GM23338 (cell line): ENCODE measurements around the gene HAUS5. TPM values are rescaled to one million over a fixed set of nuclear protein-coding genes. Genes with fewer than 3 reads are reported as not detected.

ENCODE experiments used
- ATAC-seq: fragments of 200-7000 bp; cut with Tn5 transposase; 3 replicates; pipeline ENCODE4 v1.9.1; 2020
- DNase-seq: peaks from one replicate; pipeline ENCODE4 v3.0.0-alpha.2; 2015; ENCODE audit warnings: low spot score
- H2AFZ ChIP-seq: fragments of 200-600 bp; sonication (generic); 2 replicates; pipeline ENCODE4 v1.8.0; 2016; ENCODE audit warnings: antibody characterized with exemption, mild to moderate bottlenecking, moderate library complexity
- H3F3A ChIP-seq: fragments of 200-600 bp; sonication (generic); replicated peaks from 2 replicates; pipeline ENCODE4 v1.8.0; 2017; ENCODE audit warnings: antibody characterized with exemption, mixed run types, low read depth
- H3K27ac ChIP-seq: fragments of 200-600 bp; sonication (generic); 2 replicates; pipeline ENCODE4 v1.6.1; 2016; ENCODE audit warnings: low read depth
- H3K27me3 ChIP-seq: fragments of 200-600 bp; sonication (generic); 2 replicates; pipeline ENCODE4 v1.8.0; 2016; ENCODE audit warnings: mild to moderate bottlenecking, mixed run types, moderate library complexity; ENCODE audit not compliant: insufficient read depth
- H3K36me3 ChIP-seq: fragments of 200-600 bp; sonication (generic); 2 replicates; pipeline ENCODE4 v1.8.0; 2016; ENCODE audit warnings: mild to moderate bottlenecking; ENCODE audit not compliant: insufficient read depth
- H3K4me1 ChIP-seq: fragments of 200-600 bp; sonication (generic); 2 replicates; pipeline ENCODE4 v1.8.0; 2016; ENCODE audit warnings: mild to moderate bottlenecking, moderate library complexity; ENCODE audit not compliant: insufficient read depth
- H3K4me2 ChIP-seq: fragments of 200-600 bp; sonication (generic); 2 replicates; pipeline ENCODE4 v1.7.1; 2017; ENCODE audit warnings: mixed run types
- H3K4me3 ChIP-seq: fragments of 200-600 bp; sonication (generic); 2 replicates; pipeline ENCODE4 v1.6.1; 2016; ENCODE audit warnings: mixed run types
- H3K79me2 ChIP-seq: fragments of 200-600 bp; sonication (generic); replicated peaks from 2 replicates; pipeline ENCODE4 v1.8.0; 2017; ENCODE audit warnings: mild to moderate bottlenecking; ENCODE audit not compliant: insufficient read depth
- H3K9me2 ChIP-seq: fragments of 200-600 bp; sonication (generic); 2 replicates; pipeline ENCODE4 v1.8.0; 2017; ENCODE audit not compliant: insufficient read depth
- H4K20me1 ChIP-seq: fragments of 200-600 bp; sonication (generic); replicated peaks from 2 replicates; pipeline ENCODE4 v1.8.0; 2017; ENCODE audit warnings: mild to moderate bottlenecking; ENCODE audit not compliant: insufficient read depth
- H3K27ac Mint-ChIP-seq: 2 replicates; pipeline ENCODE4 v1.8.0; 2020; ENCODE audit warnings: inconsistent platforms, mild to moderate bottlenecking, moderate library complexity, mixed read lengths
- H3K27me3 Mint-ChIP-seq: 3 replicates; pipeline ENCODE4 v1.8.0; 2022; ENCODE audit warnings: low read depth, mild to moderate bottlenecking, moderate library complexity, mixed read lengths, inconsistent platforms; ENCODE audit not compliant: insufficient read depth, poor library complexity
- H3K36me3 Mint-ChIP-seq: 3 replicates; pipeline ENCODE4 v1.8.0; 2021; ENCODE audit warnings: low read depth, mild to moderate bottlenecking, inconsistent platforms, moderate library complexity, mixed read lengths
- H3K4me1 Mint-ChIP-seq: 3 replicates; pipeline ENCODE4 v1.8.0; 2020; ENCODE audit warnings: mild to moderate bottlenecking, inconsistent platforms, mixed read lengths
- H3K4me3 Mint-ChIP-seq: 3 replicates; pipeline ENCODE4 v1.8.0; 2021; ENCODE audit warnings: moderate library complexity, mild to moderate bottlenecking, inconsistent platforms, mixed read lengths
- H3K9me3 Mint-ChIP-seq: 3 replicates; pipeline ENCODE4 v1.8.0; 2020; ENCODE audit warnings: moderate library complexity, mild to moderate bottlenecking, inconsistent platforms, mixed read lengths
- CREB1 ChIP-seq: fragments of 250-450 bp; sonication (Bioruptor Pico); IDR thresholded peaks from 2 replicates; pipeline ENCODE4 v1.5.0; 2020; ENCODE audit warnings: low read depth, mild to moderate bottlenecking, moderate library complexity
- ETS1 ChIP-seq: IDR thresholded peaks from 2 replicates; pipeline ENCODE4 v1.6.1; 2016; ENCODE audit warnings: antibody characterized with exemption
- EZH2 ChIP-seq: fragments of 200-600 bp; sonication (generic); IDR thresholded peaks from one replicate; pipeline ENCODE4 v1.8.0; 2017; ENCODE audit warnings: antibody characterized with exemption, mild to moderate bottlenecking, low read depth; ENCODE audit not compliant: unreplicated experiment
- JUNB ChIP-seq: IDR thresholded peaks from one replicate; pipeline ENCODE4 v1.6.1; 2016; ENCODE audit warnings: antibody characterized with exemption; ENCODE audit not compliant: unreplicated experiment
- NANOG ChIP-seq: IDR thresholded peaks from 2 replicates; pipeline ENCODE4 v1.6.1; 2016; ENCODE audit warnings: antibody characterized with exemption, borderline replicate concordance
- POLR2AphosphoS5 ChIP-seq: IDR thresholded peaks from 2 replicates; pipeline ENCODE4 v1.6.1; 2016; ENCODE audit warnings: antibody characterized with exemption, low read depth
- REST ChIP-seq: IDR thresholded peaks from one replicate; pipeline ENCODE4 v1.6.1; 2018; ENCODE audit warnings: antibody characterized with exemption; ENCODE audit not compliant: unreplicated experiment
- STAT1 ChIP-seq: IDR thresholded peaks from one replicate; pipeline ENCODE4 v1.6.1; 2016; ENCODE audit warnings: antibody characterized with exemption; ENCODE audit not compliant: unreplicated experiment
- ZNF331 ChIP-seq: fragments of 250-450 bp; sonication (Bioruptor Pico); IDR thresholded peaks from 2 replicates; pipeline ENCODE4 v1.5.0; 2020; ENCODE audit warnings: low read depth, mild to moderate bottlenecking, moderate library complexity
- ZNF462 ChIP-seq: fragments of 250-450 bp; sonication (Bioruptor Pico); IDR thresholded peaks from 2 replicates; pipeline ENCODE4 v1.5.0; 2020; ENCODE audit warnings: mild to moderate bottlenecking, moderate library complexity
- polyA plus RNA-seq: library from polyadenylated mRNA; unstranded; fragments of >200 nt; fragmentation: Nextera tagmentation; extraction: Ambion mirVana; gene quantifications from 2 replicates; pipeline ENCODE4 v1.2.1, GENCODE V29; 2016
- total RNA-seq: library from RNA; depleted of rRNA; stranded (reverse); fragments of >200 nt; shearing (Covaris generic); gene quantifications from 2 replicates; pipeline ENCODE4 v1.2.3, GENCODE V29; 2014

HAUS5 gene
- total and polyA plus RNA-seq, 2 experiments from 2014 or later: 21.9 to 23.2 TPM

GRCh38 chr19:35619290-35619923, 6.9 kb downstream of the HAUS5 start:
- Histone ChIP-seq H3K27me3 (no peaks in the 10 kb centered on the region), H4K20me1 (no peaks in the 10 kb centered on the region), H3F3A (no peaks in the 10 kb centered on the region), H3K4me3 (no peak overlapping the region), H3K36me3 (no peaks in the 10 kb centered on the region), H3K4me1 (no peaks in the 10 kb centered on the region), H3K27ac (no peak overlapping the region), H3K79me2 (no peaks in the 10 kb centered on the region), H2AFZ (no peak overlapping the region), H3K9me2 (no peaks in the 10 kb centered on the region), H3K4me2 (no peak overlapping the region)
- peaks cover 30% of the 10 kb centered on the region for H3K36me3 Mint-ChIP-seq
- H3K4me1 Mint-ChIP-seq: no peaks in the 10 kb centered on the region
- DNase-seq (no peak), ATAC-seq (no peak)
- H3K9me3 Mint-ChIP-seq: no peaks in the 10 kb centered on the region
- no peak for TF ChIP-seq EZH2
- peaks cover 9% of the 10 kb centered on the region for H3K27me3 Mint-ChIP-seq
- no peak overlapping the region for H3K4me3 Mint-ChIP-seq
- H3K27ac Mint-ChIP-seq: no peak overlapping the region

GRCh38 chr19:35620001-35620400, 7.5 kb downstream of the HAUS5 start:
- H3K27ac ChIP-seq: no peak overlapping the region
- no peaks in the 10 kb centered on the region for H3K9me2 ChIP-seq
- Mint-ChIP-seq H3K4me1 (no peaks in the 10 kb centered on the region), H3K4me3 (no peak overlapping the region), H3K9me3 (no peaks in the 10 kb centered on the region), H3K27ac (no peak overlapping the region), H3K27me3 (peaks cover 9% of the 10 kb centered on the region), H3K36me3 (peaks cover 26% of the 10 kb centered on the region)
- no peaks in the 10 kb centered on the region for H3K79me2 ChIP-seq
- no peaks in the 10 kb centered on the region for H3K27me3 ChIP-seq
- H3F3A ChIP-seq: no peaks in the 10 kb centered on the region
- DNase-seq: no peak
- no peak overlapping the region for H2AFZ ChIP-seq
- no peak for ATAC-seq
- H3K36me3 ChIP-seq: no peaks in the 10 kb centered on the region
- H3K4me3 ChIP-seq: no peak overlapping the region
- H4K20me1 ChIP-seq: no peaks in the 10 kb centered on the region
- H3K4me1 ChIP-seq: no peaks in the 10 kb centered on the region
- H3K4me2 ChIP-seq: no peak overlapping the region
- TF ChIP-seq POLR2AphosphoS5 (no peak), STAT1 (no peak), EZH2 (no peak), ZNF331 (CRISPR knock-in tag) (no peak), ZNF462 (CRISPR knock-in tag) (no peak), REST (no peak), ETS1 (no peak), NANOG (no peak), CREB1 (CRISPR knock-in tag) (no peak), JUNB (no peak)
